AG04450 (cell line): ENCODE data around the gene TBX5. TPM values are rescaled to one million over a fixed set of nuclear protein-coding genes. Genes with fewer than 3 reads are reported as not detected.

Source experiments
- CTCF ChIA-PET: fragments of 300-600, 350-600 bp; formaldehyde crosslinking; extraction: SDS; loops from one replicate; lab custom pipeline; 2022; ENCODE audit warnings: antibody characterized with exemption, inconsistent platforms; lab: Charles Lee
- POLR2A ChIA-PET: fragments of 350-600 bp; formaldehyde crosslinking; extraction: SDS; loops from one replicate; lab custom pipeline; 2021; ENCODE audit warnings: antibody characterized with exemption, inconsistent platforms; lab: Yijun Ruan, JAX
- DNase-seq: peaks from one replicate; pipeline ENCODE4 v3.0.0-alpha.2; 2011; ENCODE audit warnings: low read depth, low spot score
- H3K27ac ChIP-seq: one replicate; pipeline ENCODE4 v1.5.1; 2012; ENCODE audit warnings: low read depth, low read length, control low read depth
- H3K27me3 ChIP-seq: one replicate; pipeline ENCODE4 v1.6.0; 2012; ENCODE audit warnings: low read length; ENCODE audit not compliant: control insufficient read depth, insufficient read depth
- H3K4me3 ChIP-seq: 2 replicates; pipeline ENCODE4 v1.5.1; 2011; ENCODE audit warnings: mild to moderate bottlenecking, low read depth, low read length, control low read depth
- H3K9me3 ChIP-seq: 2 replicates; pipeline ENCODE4 v1.5.1; 2012; ENCODE audit warnings: low read length; ENCODE audit not compliant: control insufficient read depth, insufficient read depth
- polyA plus RNA-seq: library from polyadenylated mRNA; depleted of rRNA; stranded (reverse); fragments of >200 nt; gene quantifications from 2 replicates; pipeline ENCODE4 v1.2.3, GENCODE V29; 2011
- TF ChIP-seq, protein P1 (sequence below): IDR thresholded peaks from 2 replicates; pipeline ENCODE4 v1.5.1; 2011; ENCODE audit warnings: low read depth, low read length, control low read depth, inconsistent platforms

TBX5 gene
- polyA plus RNA-seq, 1 experiment: 16.8 TPM

DNA sequence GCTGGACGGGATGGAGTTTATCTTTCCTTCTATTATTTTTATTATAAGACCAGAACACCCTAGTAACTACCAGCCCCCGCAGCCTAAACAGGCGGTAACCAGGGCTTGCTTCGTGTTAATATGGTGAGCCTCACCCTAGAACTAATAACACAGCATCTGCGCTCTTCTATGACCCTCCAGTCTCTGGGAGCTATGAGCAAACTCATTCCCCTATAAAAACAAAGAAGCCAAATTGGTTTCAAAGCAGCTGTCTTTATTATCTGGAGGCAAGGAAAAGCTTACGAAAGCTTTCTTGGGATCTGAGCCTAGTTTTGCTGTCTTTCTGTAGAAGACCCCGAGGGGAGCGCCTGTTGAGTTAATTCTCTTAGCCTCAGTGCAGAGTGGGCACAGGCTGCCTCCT is 85.0 kb downstream of the TBX5 start:
- DNase-seq: no peak
- TF ChIP-seq, protein P1, sequence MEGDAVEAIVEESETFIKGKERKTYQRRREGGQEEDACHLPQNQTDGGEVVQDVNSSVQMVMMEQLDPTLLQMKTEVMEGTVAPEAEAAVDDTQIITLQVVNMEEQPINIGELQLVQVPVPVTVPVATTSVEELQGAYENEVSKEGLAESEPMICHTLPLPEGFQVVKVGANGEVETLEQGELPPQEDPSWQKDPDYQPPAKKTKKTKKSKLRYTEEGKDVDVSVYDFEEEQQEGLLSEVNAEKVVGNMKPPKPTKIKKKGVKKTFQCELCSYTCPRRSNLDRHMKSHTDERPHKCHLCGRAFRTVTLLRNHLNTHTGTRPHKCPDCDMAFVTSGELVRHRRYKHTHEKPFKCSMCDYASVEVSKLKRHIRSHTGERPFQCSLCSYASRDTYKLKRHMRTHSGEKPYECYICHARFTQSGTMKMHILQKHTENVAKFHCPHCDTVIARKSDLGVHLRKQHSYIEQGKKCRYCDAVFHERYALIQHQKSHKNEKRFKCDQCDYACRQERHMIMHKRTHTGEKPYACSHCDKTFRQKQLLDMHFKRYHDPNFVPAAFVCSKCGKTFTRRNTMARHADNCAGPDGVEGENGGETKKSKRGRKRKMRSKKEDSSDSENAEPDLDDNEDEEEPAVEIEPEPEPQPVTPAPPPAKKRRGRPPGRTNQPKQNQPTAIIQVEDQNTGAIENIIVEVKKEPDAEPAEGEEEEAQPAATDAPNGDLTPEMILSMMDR: no peak
- ChIA-PET POLR2A (interaction anchor here (1.1 kb wide), 1 partner anchor 14 kb away, joined by 3 read pairs; no protein-coding TSS in a partner anchor), CTCF (no interaction called here)
- H3K9me3 ChIP-seq: no peaks in the 10 kb centered on the region
- H3K27me3 ChIP-seq: no peaks in the 10 kb centered on the region
- H3K4me3 ChIP-seq: no peak overlapping the region
- H3K27ac ChIP-seq: no peak overlapping the region

DNA sequence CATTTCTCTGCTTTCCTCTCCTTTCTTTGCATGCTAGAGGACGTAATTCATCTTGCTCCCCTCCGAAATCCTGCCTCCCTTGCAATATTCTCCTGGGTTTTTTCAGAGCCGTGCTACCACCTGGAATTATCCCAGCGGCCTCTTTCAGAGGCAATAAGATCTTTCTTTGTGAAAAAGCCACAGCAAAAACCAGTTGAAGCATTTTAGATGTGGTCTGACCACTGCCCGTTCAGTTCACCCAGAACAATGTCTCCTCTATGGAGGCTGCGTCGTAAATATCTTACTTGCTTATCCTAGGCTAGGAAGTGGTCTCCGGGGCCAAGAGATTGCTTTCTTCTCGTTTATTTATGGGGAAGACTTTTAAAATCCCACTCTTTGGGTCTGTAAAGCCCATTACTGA is 85.8 kb downstream of the TBX5 start:
- Histone ChIP-seq H3K9me3 (no peaks in the 10 kb centered on the region), H3K4me3 (no peak overlapping the region), H3K27me3 (no peaks in the 10 kb centered on the region), H3K27ac (no peak overlapping the region)
- ChIA-PET POLR2A (no interaction called here), CTCF (no interaction called here)
- TF ChIP-seq, protein P1: no peak
- no peak for DNase-seq

DNA sequence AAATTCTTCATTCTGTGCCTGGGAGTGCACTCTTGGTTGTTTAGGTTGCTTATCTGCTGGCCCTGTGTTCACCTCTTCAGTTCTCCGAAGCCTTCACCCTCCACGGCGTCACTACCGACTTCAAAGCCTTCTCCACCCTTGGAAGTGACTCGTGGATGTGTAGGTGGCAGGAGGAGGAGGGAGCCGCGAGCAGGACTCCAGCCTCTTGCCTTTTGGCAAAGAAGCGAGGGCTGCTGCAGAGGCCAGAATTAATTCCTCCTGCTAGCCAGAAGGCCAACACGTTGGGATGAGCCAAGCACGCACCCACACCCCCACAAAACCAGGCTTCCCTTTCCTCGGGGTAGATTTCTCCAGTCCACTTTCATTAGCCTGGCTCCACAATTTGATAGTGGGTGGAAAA is 86.5 kb downstream of the TBX5 start:
- DNase-seq: no peak
- H3K27ac ChIP-seq: peak overlapping the region; percentile 11
- no peaks in the 10 kb centered on the region for H3K27me3 ChIP-seq
- POLR2A ChIA-PET: no interaction called here
- CTCF ChIA-PET: no interaction called here
- TF ChIP-seq, protein P1: no peak
- no peaks in the 10 kb centered on the region for H3K9me3 ChIP-seq
- no peak overlapping the region for H3K4me3 ChIP-seq

DNA sequence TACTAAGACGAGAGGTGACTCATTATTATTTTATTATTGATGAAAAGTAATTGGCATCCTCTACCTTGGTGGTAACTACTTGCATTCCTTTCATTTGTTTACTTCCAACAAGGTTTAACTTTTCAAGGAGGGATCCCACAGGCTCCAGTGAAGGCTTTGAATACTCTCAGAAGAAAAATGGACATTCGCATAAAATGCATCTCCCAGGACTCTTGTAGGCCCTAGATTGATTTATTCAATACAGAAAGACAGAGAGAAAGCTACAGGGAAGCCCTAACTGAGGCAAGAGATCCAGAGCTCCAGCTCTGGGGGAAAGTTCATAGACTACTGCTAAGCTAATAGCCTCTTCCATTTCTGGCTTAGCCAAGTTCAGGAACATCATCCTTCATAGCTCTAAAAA is 87.0 kb downstream of the TBX5 start:
- Histone ChIP-seq H3K27me3 (no peaks in the 10 kb centered on the region), H3K27ac (no peak overlapping the region), H3K4me3 (no peak overlapping the region), H3K9me3 (no peaks in the 10 kb centered on the region)
- POLR2A ChIA-PET: no interaction called here
- TF ChIP-seq, protein P1: no peak
- CTCF ChIA-PET: no interaction called here
- no peak for DNase-seq

DNA sequence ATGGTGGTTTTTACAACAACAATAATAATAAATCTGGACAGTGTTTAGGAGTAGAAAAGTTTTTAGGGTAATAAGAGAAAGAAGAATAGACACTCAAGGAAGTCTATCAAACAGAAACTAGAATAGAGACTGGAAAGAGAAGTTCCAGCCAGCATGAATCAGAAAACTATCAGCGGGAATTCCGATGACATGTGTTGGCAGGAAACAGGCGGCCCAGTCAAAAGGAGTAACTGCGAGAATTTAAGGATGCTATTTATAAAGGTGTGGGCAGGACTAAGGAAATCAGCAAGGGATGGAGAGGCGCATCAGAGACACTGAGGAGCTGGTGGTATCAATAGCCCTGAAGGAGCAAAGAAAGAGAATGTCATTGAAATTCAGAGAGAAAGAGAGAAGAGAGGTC is 89.9 kb downstream of the TBX5 start:
- H3K27ac ChIP-seq: no peak overlapping the region
- CTCF ChIA-PET: interaction anchor here (1.1 kb wide), 1 partner anchor 350 kb away, joined by 3 read pairs; no protein-coding TSS in a partner anchor

More for the DNA sequence above, 89.9 kb downstream of the TBX5 start:
- POLR2A ChIA-PET: no interaction called here
- H3K9me3 ChIP-seq: no peaks in the 10 kb centered on the region
- H3K27me3 ChIP-seq: no peaks in the 10 kb centered on the region
- H3K4me3 ChIP-seq: no peak overlapping the region
- TF ChIP-seq, protein P1: no peak
- peak; percentile 46 for DNase-seq
